Measurements from ENCODE around the gene NSUN6.

Gene NSUN6

DNA sequence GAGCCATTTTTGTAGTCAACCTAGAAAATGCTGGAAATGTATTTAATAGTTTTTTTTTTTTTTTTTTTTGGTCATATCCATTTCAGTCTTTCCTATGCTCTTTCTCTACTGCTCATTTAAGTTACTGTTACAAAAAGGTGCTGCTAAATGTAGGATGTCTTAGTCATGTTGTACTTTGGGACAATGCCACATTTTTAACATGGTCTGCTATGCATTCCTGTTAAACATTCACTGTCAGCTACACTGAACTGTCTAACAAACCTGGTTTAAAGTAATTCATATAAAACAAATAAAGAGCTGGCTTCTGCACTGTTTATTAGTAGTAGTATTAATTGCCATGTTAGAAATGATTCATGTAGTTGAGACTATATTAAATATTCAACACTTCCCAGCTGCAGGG, 108.6 kb downstream of the NSUN6 start:
- DNase-seq (ENCODE audit: low spot score), result no peak
- no peak for ATAC-seq (ENCODE audit: low read depth)
- Histone ChIP-seq H3K4me3 (ENCODE audit: severe bottlenecking) (no peak overlapping the region), H3K27me3 (ENCODE audit: insufficient read depth, poor library complexity, severe bottlenecking) (no peaks in the 10 kb centered on the region), H3K9me3 (ENCODE audit: severe bottlenecking) (no peaks in the 10 kb centered on the region), H3K4me1 (ENCODE audit: insufficient read depth, poor library complexity, severe bottlenecking) (no peaks in the 10 kb centered on the region), H3K36me3 (ENCODE audit: low read depth) (peaks cover 27% of the 10 kb centered on the region), H3K27ac (ENCODE audit: poor library complexity, severe bottlenecking) (no peak overlapping the region)
- TF ChIP-seq, protein P1, sequence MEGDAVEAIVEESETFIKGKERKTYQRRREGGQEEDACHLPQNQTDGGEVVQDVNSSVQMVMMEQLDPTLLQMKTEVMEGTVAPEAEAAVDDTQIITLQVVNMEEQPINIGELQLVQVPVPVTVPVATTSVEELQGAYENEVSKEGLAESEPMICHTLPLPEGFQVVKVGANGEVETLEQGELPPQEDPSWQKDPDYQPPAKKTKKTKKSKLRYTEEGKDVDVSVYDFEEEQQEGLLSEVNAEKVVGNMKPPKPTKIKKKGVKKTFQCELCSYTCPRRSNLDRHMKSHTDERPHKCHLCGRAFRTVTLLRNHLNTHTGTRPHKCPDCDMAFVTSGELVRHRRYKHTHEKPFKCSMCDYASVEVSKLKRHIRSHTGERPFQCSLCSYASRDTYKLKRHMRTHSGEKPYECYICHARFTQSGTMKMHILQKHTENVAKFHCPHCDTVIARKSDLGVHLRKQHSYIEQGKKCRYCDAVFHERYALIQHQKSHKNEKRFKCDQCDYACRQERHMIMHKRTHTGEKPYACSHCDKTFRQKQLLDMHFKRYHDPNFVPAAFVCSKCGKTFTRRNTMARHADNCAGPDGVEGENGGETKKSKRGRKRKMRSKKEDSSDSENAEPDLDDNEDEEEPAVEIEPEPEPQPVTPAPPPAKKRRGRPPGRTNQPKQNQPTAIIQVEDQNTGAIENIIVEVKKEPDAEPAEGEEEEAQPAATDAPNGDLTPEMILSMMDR (IDR thresholded peaks at IDR 0.05; ENCODE audit: poor library complexity, severe bottlenecking), result no peak

- no peaks in the 10 kb centered on the region for H3K27me3 ChIP-seq (ENCODE audit: insufficient read depth, poor library complexity, severe bottlenecking)
- H3K36me3 ChIP-seq (ENCODE audit: low read depth), result peaks cover 22% of the 10 kb centered on the region
- no peak overlapping the region for H3K27ac ChIP-seq (ENCODE audit: poor library complexity, severe bottlenecking)
- ATAC-seq (ENCODE audit: low read depth), result no peak
- H3K9me3 ChIP-seq (ENCODE audit: severe bottlenecking), result no peaks in the 10 kb centered on the region
- no peaks in the 10 kb centered on the region for H3K4me1 ChIP-seq (ENCODE audit: insufficient read depth, poor library complexity, severe bottlenecking)
- TF ChIP-seq, protein P1 (IDR thresholded peaks at IDR 0.05; ENCODE audit: poor library complexity, severe bottlenecking), result no peak
- no peak overlapping the region for H3K4me3 ChIP-seq (ENCODE audit: severe bottlenecking)
- DNase-seq (ENCODE audit: low spot score), result no peak
These were observed 111.2 kb downstream of the NSUN6 start for GRCh38 chr10:18540195-18540594.

GRCh38 chr10:18539335-18539734, 112.1 kb downstream of the NSUN6 start:
- peaks cover 20% of the 10 kb centered on the region for H3K36me3 ChIP-seq (ENCODE audit: low read depth)
- no peak overlapping the region for H3K27ac ChIP-seq (ENCODE audit: poor library complexity, severe bottlenecking)
- DNase-seq (ENCODE audit: low spot score) (no peak), ATAC-seq (ENCODE audit: low read depth) (no peak)
- no peak overlapping the region for H3K4me3 ChIP-seq (ENCODE audit: severe bottlenecking)
- no peaks in the 10 kb centered on the region for H3K27me3 ChIP-seq (ENCODE audit: insufficient read depth, poor library complexity, severe bottlenecking)
- no peaks in the 10 kb centered on the region for H3K9me3 ChIP-seq (ENCODE audit: severe bottlenecking)
- TF ChIP-seq, protein P1 (IDR thresholded peaks at IDR 0.05; ENCODE audit: poor library complexity, severe bottlenecking), result no peak
- H3K4me1 ChIP-seq (ENCODE audit: insufficient read depth, poor library complexity, severe bottlenecking), result no peaks in the 10 kb centered on the region

- DNase-seq (ENCODE audit: low spot score) (no peak), ATAC-seq (ENCODE audit: low read depth) (no peak)
- TF ChIP-seq, protein P1 (IDR thresholded peaks at IDR 0.05; ENCODE audit: poor library complexity, severe bottlenecking), result no peak
- Histone ChIP-seq H3K9me3 (ENCODE audit: severe bottlenecking) (no peaks in the 10 kb centered on the region), H3K4me1 (ENCODE audit: insufficient read depth, poor library complexity, severe bottlenecking) (no peaks in the 10 kb centered on the region), H3K36me3 (ENCODE audit: low read depth) (no peaks in the 10 kb centered on the region), H3K27ac (ENCODE audit: poor library complexity, severe bottlenecking) (no peak overlapping the region), H3K27me3 (ENCODE audit: insufficient read depth, poor library complexity, severe bottlenecking) (no peaks in the 10 kb centered on the region), H3K4me3 (ENCODE audit: severe bottlenecking) (no peak overlapping the region)
These were observed 117.5 kb downstream of the NSUN6 start for GRCh38 chr10:18533896-18534295.

DNA sequence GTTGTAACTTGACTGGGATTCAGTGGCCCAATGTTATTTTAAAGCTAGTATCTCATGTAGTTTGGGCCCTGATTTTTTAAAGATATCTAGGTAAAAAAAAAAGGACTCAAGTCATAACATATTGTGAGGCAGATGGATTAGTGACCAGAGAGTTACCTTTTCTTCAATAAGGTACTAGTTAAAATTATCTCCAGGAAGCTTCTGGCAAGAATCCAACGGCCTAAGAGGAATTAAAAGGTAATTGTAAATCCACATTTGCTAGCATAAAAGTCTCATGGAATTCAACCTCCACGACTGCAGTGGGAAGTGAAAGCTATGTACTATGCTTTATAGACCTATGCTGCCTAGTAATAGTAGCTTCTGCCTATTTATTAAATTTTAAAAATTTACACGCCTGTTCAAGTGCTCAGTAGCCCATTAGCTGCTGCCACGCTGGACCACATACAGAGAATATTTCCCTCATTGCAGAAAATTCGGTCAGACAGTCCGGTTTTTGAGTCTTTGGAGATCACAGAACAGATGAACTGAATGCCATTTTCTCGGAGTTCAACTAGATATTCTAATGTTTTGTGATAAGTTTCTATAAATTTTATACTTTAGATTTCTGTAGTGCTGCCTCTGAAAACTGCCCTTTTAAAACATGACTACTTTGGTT, 118.4 kb downstream of the NSUN6 start:
- H3K36me3 ChIP-seq (ENCODE audit: low read depth), result no peaks in the 10 kb centered on the region
- TF ChIP-seq, protein P1 (IDR thresholded peaks at IDR 0.05; ENCODE audit: poor library complexity, severe bottlenecking), result no peak
- H3K4me1 ChIP-seq (ENCODE audit: insufficient read depth, poor library complexity, severe bottlenecking), result no peaks in the 10 kb centered on the region
- no peak overlapping the region for H3K4me3 ChIP-seq (ENCODE audit: severe bottlenecking)
- DNase-seq (ENCODE audit: low spot score), result no peak
- no peaks in the 10 kb centered on the region for H3K27me3 ChIP-seq (ENCODE audit: insufficient read depth, poor library complexity, severe bottlenecking)
- H3K27ac ChIP-seq (ENCODE audit: poor library complexity, severe bottlenecking), result no peak overlapping the region
- H3K9me3 ChIP-seq (ENCODE audit: severe bottlenecking), result no peaks in the 10 kb centered on the region
- ATAC-seq (ENCODE audit: low read depth), result no peak

All from RWPE2 (cell line).